ENCODE data around the gene LSR.
"Not testable (repeated sequence)": the region's sequence is repeated elsewhere in the genome, so short reads cannot be mapped to it uniquely, and the experiment has no call there.

LSR gene

GRCh38 chr19:35219008-35219407 is 29.8 kb upstream of the LSR start:
- no peak for DNase-seq (ENCODE audit: low read depth in 2 of 2)

- DNase-seq (ENCODE audit: low read depth in 2 of 2), result no peak
These were observed 28.4 kb upstream of the LSR start for GRCh38 chr19:35220315-35220921.

- DNase-seq (ENCODE audit: low read depth in 2 of 2), result not testable (repeated sequence)
These were observed 27.7 kb upstream of the LSR start for GRCh38 chr19:35220973-35221590.

GRCh38 chr19:35222373-35223015 is 26.3 kb upstream of the LSR start:
- no peak for DNase-seq (ENCODE audit: low read depth in 2 of 2)

- no peak for DNase-seq (ENCODE audit: low read depth in 2 of 2)
These were observed 25.6 kb upstream of the LSR start for GRCh38 chr19:35223084-35223790.

GRCh38 chr19:35223862-35224505 is 24.8 kb upstream of the LSR start:
- no peak for DNase-seq (ENCODE audit: low read depth in 2 of 2)

GRCh38 chr19:35224681-35225571 is 23.9 kb upstream of the LSR start:
- no peak for DNase-seq (ENCODE audit: low read depth in 2 of 2)

- DNase-seq (ENCODE audit: low read depth in 2 of 2), result no peak
These were observed 22.9 kb upstream of the LSR start for GRCh38 chr19:35225951-35226350.

- DNase-seq (ENCODE audit: low read depth in 2 of 2), result no peak
These were observed 22.1 kb upstream of the LSR start for GRCh38 chr19:35226748-35227147.

- DNase-seq (ENCODE audit: low read depth in 2 of 2), result no peak
These were observed 20.4 kb upstream of the LSR start, which contains the start of gene FAM187B for GRCh38 chr19:35228177-35228930. Gene FAM187B (minus strand): TSS chr19:35228739. CDS start chr19:35228680, 59 bp downstream.

- DNase-seq (ENCODE audit: low read depth in 2 of 2), result no peak
These were observed 19.2 kb upstream of the LSR start for GRCh38 chr19:35229601-35230000.

GRCh38 chr19:35231956-35232645 is 16.7 kb upstream of the LSR start:
- no peak for DNase-seq (ENCODE audit: low read depth in 2 of 2)

GRCh38 chr19:35232912-35233311 is 15.9 kb upstream of the LSR start:
- no peak for DNase-seq (ENCODE audit: low read depth in 2 of 2)

- DNase-seq (ENCODE audit: low read depth in 2 of 2), result no peak
These were observed 12.0 kb upstream of the LSR start for GRCh38 chr19:35236638-35237400.

GRCh38 chr19:35239597-35239996 is 9.2 kb upstream of the LSR start:
- DNase-seq (ENCODE audit: low read depth in 2 of 2), result not testable (repeated sequence)

GRCh38 chr19:35240327-35240726 is 8.5 kb upstream of the LSR start:
- DNase-seq (ENCODE audit: low read depth in 2 of 2), result no peak

- DNase-seq (ENCODE audit: low read depth in 2 of 2), result no peak
These were observed 7.4 kb upstream of the LSR start for GRCh38 chr19:35241417-35241816.

GRCh38 chr19:35246466-35247092 is 2.2 kb upstream of the LSR start:
- DNase-seq (ENCODE audit: low read depth in 2 of 2), result no peak

Data from stimulated activated CD4-positive, alpha-beta T cell treated with anti-CD3 and anti-CD28 coated beads, Interleukin-15, amount 100 ng/mL, for 48 hours (primary cell).